HG03066 (cell line): ENCODE results near the gene PIEZO1.

Experiments
- ATAC-seq: cut with Tn5 transposase; IDR thresholded peaks from one replicate; pipeline ENCODE4 v1.9.1; 2021; ENCODE audit warnings: low read depth; ENCODE audit not compliant: unreplicated experiment

Gene PIEZO1

DNA sequence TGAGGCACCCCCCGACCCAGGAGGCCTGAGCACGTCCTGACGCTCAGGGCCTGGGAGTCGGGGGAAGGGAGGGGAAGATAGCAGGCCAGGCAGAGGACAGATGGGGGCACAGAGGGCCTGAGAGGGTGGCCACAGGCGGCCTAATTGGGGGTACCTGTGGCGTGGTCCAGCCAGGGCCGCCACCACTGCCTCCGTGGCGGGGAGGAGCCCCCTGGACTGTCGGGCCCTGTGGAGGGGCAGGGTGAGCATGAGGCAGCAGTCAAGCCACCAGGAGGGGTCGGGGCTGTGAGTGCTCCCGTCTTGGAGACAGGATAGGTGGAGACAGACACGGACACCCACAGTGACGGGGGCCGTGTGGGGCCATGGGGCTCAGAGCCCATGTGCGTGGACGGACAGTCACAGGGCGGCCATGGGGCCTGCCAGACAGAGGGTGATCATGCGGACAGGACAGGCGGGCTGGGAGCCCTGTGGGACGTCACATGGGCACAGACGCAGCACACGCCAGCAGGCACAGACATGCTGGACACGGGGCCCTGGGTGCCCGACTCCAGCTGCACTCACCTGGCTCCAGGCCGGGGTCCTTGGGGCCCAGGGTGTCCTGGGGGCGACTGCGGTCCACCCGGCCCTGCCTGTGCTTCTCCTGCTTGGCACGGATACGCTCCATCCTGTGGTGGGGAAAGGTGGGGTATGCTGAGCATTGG, 60.0 kb downstream of the PIEZO1 start:
- ATAC-seq: no peak

- no peak for ATAC-seq
Observed at GRCh38 chr16:88723911-88724310, 61.1 kb downstream of the PIEZO1 start.

DNA sequence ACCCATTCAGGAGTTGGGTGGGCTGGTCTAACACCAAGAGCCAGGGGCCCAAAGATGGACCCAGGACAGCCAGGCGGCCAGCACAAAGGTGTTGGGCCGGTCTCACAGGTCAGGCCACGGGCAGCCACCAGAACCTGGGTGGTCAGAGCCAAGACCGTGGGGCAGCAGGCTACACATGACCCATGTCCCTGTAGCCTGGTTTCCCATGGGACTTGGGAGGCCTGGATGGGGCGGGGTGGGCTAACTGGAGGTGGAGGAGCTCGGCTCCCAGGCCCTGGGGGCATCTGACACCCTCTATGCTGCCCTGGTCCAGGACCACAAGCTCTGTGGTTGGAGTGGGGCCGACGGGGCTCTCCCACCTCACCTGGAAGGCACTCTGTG, 61.5 kb downstream of the PIEZO1 start:
- no peak for ATAC-seq

GRCh38 chr16:88722784-88723506, 62.1 kb downstream of the PIEZO1 start:
- no peak for ATAC-seq

- ATAC-seq: no peak
Observed at GRCh38 chr16:88721815-88722755, 62.9 kb downstream of the PIEZO1 start.

DNA sequence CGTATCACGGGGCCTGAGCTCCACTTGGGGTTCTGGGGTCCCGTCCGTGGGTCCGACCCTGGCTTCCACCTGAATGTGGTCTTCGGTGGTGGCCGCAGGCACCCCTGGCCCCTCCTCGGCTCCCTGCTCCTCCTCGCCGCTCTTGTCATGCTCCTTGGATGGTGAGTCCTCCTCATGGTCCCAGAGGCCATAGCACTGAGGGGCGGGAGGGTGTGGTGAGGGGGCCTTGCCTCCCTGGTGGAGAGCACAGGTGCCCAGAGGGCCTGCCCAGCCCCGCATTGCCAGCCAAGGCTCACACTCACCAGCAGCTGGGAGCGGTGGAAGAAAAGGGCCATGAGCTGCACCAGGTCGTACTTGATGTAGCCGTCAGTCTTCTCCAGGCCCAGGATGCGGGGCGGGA, 63.8 kb downstream of the PIEZO1 start:
- ATAC-seq: no peak

DNA sequence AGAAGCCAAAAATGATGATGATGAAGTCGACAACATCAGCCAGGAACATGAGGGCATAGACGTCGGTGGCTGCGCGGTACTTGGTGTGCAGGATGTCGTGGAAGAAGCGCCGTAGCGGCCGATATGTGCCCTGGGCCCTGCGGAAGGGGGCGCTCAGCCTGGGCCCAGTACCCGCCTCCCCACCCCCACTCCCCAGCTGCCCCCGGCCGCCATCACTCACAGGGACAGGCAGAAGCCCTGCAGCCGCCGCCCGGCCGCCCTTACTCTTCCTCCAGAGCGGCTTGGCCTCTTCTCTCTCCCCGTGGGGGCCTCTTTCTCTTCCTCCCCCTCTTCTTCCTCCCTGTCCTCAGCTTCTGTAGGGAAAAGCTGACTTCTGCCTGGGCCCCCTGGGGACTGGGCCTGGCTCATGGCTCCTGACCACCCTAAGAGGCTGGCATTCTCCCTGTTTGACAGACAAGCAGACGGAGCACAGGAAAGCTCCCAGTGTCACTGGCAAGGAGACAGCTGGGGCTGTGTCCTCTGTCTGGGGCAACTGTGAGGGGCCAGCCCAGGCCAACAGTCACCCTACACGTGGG, 64.5 kb downstream of the PIEZO1 start:
- ATAC-seq: no peak

DNA sequence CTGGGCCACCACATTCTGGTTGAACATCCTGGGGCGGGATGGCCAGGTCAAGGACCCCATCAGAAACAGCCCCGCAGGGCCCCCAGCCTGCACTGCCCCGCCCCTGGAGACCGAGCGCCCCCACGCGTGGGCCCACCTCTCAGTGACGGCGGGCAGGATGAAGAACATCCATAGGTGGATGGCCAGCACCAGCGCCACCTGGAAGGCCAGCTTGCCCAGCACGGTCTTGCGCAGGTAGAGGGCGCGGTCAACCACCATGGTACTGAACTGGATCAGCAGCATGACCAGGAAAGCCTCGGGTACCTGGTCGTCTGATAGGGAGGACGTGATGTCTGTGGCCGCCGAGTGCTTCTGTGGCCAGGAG, 65.1 kb downstream of the PIEZO1 start:
- no peak for ATAC-seq

GRCh38 chr16:88719267-88719932, 65.6 kb downstream of the PIEZO1 start:
- no peak for ATAC-seq

- no peak for ATAC-seq
Observed at GRCh38 chr16:88718178-88718577, 66.8 kb downstream of the PIEZO1 start.

- no peak for ATAC-seq
Observed at GRCh38 chr16:88716601-88717001, 68.4 kb downstream of the PIEZO1 start.

DNA sequence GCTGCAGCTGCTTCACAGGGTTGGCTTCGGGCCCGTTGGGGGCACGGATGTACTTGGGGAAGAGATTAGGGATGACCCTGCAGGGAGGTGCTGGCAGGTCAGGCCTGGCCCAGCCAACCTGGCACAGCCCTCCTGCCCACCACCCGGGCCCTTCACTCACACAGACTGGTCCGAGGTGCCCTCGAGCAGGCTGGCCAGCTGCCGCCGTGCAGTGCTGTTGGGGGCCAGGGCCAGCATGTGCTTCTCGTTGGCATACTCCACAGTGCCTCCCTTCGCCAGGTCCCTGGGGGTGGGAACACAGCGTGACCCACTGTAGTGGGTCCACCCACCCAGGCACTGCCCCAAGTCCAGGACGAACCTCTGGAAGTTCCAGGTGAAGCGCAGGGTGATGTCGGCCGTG, 68.8 kb downstream of the PIEZO1 start:
- ATAC-seq: no peak

DNA sequence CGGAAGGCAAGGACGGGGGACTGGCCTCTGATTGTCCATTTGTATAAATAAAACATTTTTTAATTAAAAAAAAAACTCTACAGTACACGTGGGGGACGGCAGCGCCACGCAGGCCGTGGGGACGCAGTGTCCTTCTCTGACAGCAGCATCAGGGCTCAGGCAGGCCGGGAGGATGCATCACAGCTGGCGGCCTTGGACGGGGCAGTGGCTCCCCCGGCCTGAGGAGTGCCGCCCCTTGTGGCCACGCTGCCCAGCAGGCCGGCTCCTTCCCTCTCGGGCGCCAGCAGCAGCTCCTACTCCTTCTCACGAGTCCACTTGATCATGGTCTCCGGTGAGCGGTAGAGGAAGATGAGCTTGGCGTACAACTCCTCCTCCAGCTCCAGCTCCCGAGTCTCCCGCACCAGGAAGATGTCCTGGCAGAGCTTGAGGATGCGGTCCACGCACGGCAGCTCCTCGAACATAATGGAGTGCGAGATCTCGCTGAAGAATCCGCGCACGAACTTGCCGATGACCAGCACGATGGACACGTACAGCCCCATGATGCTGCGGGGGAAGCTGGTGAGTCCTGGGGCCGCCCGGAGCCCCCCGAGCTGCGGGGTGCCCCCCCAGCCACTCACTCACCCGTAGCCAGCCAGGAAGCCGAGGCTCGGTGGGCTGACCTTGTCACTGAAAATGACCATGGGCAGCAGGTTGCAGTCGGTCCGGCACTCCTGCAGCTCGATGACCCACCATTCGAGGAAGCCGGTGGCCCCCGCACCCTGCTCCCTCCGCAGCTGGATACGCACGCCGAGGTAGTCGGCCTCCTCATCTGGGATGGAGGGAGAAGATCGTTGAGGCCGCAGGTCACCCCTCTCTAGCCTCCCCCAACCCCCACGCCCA, 69.5 kb downstream of the PIEZO1 start:
- no peak for ATAC-seq

DNA sequence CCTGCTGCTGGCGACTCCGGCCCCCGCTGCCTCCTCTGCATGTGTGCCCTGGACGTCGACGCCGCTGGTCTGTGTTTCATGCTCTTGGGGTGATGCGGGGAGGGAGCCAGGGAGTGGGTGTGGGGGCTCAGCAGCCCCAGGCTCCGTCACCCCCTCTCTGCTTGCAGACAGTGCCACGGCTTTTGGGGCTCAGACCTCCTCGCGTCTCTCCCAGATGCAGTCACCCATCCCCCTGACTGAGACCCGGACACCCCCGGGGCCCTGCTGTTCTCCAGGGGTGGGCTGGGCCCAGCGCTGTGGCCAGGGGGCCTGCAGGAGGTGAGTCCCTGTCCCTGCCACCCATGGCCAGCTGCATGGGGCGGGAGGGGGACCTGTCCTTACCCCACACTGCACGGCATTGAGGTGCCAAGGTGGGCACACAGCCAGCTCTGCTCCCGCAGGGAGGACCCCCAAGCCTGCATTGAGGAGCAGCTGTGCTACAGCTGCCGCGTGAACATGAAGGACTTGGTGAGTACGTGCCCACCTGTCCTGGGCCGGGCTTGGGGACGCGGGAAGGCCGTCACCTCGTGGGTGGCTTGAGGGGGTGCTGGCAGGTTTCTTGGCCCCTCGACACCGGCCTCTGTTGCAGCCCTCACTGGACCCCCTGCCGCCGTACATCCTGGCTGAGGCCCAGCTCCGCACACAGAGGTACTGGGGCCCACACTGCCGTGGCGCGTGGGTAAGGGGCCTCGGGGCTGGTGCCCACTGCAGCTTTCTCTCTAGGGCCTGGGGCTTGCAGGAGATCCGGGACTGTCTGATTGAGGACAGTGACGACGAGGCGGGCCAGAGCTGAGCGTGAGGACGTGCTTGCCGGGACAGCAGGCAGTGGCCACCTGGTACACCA, 70.4 kb downstream of the PIEZO1 start:
- no peak for ATAC-seq

DNA sequence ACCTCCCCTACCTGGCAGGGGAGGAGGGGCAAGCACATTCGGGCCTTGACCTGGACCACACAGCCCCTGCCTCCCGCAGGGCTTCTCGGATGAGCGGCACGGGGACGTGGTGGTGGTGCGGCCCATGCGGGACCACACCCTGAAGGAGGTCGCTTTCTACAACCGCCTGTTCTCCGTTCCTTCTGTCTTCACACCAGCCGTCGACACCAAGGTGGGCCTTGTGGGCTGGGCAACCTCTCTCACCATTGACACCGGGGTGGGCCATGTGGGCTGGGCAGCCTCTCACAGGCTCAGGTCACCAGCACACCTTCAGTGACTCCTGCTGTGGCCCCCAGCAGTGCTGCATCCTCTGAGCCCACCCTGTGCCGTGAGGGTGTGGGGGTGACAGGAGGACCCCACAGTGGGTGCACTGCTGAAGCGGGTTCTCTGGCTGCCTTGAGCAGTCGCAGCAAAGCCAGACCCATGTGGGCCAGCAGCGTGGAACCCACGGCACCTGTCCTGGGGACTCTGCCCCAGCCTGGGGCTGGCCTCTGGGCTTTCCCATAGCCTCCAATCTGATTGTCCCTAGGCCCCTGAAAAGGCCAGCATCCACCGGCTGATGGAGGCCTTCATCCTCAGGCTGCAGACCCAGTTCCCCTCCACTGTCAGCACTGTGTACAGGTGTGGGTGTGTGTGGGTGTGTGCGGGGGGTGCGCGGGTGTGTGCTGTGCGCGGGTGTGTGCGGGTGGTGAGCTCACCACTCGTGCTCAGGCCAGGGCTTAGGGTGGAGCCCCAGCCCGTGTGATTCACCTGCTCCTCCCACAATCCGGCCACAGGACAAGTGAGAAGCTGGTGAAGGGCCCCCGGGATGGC, 71.2 kb downstream of the PIEZO1 start:
- ATAC-seq: no peak

- ATAC-seq: no peak
Observed at GRCh38 chr16:88713054-88713453, 72.0 kb downstream of the PIEZO1 start.

GRCh38 chr16:88712362-88712979, 72.5 kb downstream of the PIEZO1 start:
- ATAC-seq: no peak
